HTR-8/SVneo (cell line): ENCODE data around the gene COMMD4.
A peak's percentile ranks its signal among the peaks of the same experiment; 100 is the strongest.
"Not testable (repeated sequence)": the region's sequence is repeated elsewhere in the genome, so short reads cannot be mapped to it uniquely, and the experiment has no call there.

Experiments
- DNase-seq: peaks from one replicate; pipeline ENCODE4 v3.0.0; 2011; ENCODE audit warnings: low spot score, mixed read lengths; ENCODE audit not compliant: insufficient read length
- FAIRE-seq: peaks from 2 replicates; lab custom pipeline; 2011; peaks lifted over from hg19 to GRCh38; lab: Jason Lieb, UNC

Gene COMMD4

GRCh38 chr15:75328493-75329314 lies 7.2 kb upstream of the COMMD4 start:
- FAIRE-seq = no peak
- no peak for DNase-seq

- DNase-seq (no peak), FAIRE-seq (no peak)
These were observed 6.3 kb upstream of the COMMD4 start for GRCh38 chr15:75329571-75329970.

GRCh38 chr15:75332093-75332492 lies 3.8 kb upstream of the COMMD4 start:
- FAIRE-seq = not testable (repeated sequence)

GRCh38 chr15:75333654-75334419 lies 2.0 kb upstream of the COMMD4 start:
- FAIRE-seq, DNase-seq: not testable (repeated sequence)

More at GRCh38 chr15:75332093-75332492, 3.8 kb upstream of the COMMD4 start:
- DNase-seq = not testable (repeated sequence)

GRCh38 chr15:75335313-75335704 lies 554 bp upstream of the COMMD4 start:
- DNase-seq = no peak
- FAIRE-seq = no peak

GRCh38 chr15:75338661-75339240 lies 2.9 kb downstream of the COMMD4 start:
- DNase-seq (no peak), FAIRE-seq (no peak)

GRCh38 chr15:75339531-75340240 lies 3.8 kb downstream of the COMMD4 start:
- DNase-seq (no peak), FAIRE-seq (no peak)

- FAIRE-seq (no peak), DNase-seq (no peak)
These were observed 6.4 kb downstream of the COMMD4 start for GRCh38 chr15:75342221-75342620.

GRCh38 chr15:75343953-75344352 lies 8.1 kb downstream of the COMMD4 start:
- DNase-seq, FAIRE-seq: not testable (repeated sequence)

GRCh38 chr15:75346796-75347221 lies 10.9 kb downstream of the COMMD4 start, which contains the start of gene NEIL1:
TSS of gene NEIL1 (plus strand) at chr15:75347039. CDS start at chr15:75348906, 1,867 bp downstream.
- DNase-seq (no peak), FAIRE-seq (no peak)

GRCh38 chr15:75347222-75348033 lies 11.6 kb downstream of the COMMD4 start:
- peak; percentile 42 for FAIRE-seq
- DNase-seq = peak; percentile 49

GRCh38 chr15:75348034-75348561 lies 12.2 kb downstream of the COMMD4 start:
- no peak for FAIRE-seq
- DNase-seq = no peak

GRCh38 chr15:75348562-75349350 lies 12.9 kb downstream of the COMMD4 start:
- DNase-seq (no peak), FAIRE-seq (peak; percentile 36)

- FAIRE-seq, DNase-seq: not testable (repeated sequence)
These were observed 13.4 kb downstream of the COMMD4 start for GRCh38 chr15:75349351-75349669.

GRCh38 chr15:75349851-75350588 lies 14.2 kb downstream of the COMMD4 start:
- no peak for FAIRE-seq
- no peak for DNase-seq

- DNase-seq = no peak
- no peak for FAIRE-seq
These were observed 14.9 kb downstream of the COMMD4 start for GRCh38 chr15:75350601-75351361.
